GM18873 (cell line): ENCODE measurements around the gene TNNC2.
"Not testable (repeated sequence)": the region's sequence is repeated elsewhere in the genome, so short reads cannot be mapped to it uniquely, and the experiment has no call there.

Experiments
- ATAC-seq: cut with Tn5 transposase; IDR thresholded peaks from one replicate; pipeline ENCODE4 v1.9.1; 2021; ENCODE audit warnings: mild to moderate bottlenecking, moderate library complexity, moderate number of reproducible peaks; ENCODE audit not compliant: unreplicated experiment, low FRiP score

The TNNC2 gene

GRCh38 chr20:45823949-45824835 lies 2.9 kb downstream of the TNNC2 start:
- no peak for ATAC-seq

DNA sequence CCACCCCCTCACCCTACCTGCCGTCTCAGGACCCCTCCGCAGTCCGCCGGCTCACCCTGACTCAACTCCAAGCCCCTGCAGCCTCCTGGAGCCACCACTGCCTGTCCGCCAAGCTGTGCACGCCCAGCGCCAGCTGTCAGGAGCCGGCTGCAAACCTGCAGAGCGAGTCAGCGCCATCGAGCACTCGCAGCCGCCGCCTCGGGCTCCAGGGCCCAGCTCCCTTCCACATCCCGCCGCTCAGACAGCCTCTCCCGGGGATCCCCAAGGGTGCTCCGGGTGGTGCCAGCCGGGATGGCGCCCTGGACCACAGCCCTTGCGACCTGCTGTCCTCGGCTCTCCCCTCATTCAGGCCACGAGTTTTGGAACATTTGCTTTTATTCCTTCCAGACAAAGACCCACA lies 4.3 kb downstream of the TNNC2 start:
- no peak for ATAC-seq

DNA sequence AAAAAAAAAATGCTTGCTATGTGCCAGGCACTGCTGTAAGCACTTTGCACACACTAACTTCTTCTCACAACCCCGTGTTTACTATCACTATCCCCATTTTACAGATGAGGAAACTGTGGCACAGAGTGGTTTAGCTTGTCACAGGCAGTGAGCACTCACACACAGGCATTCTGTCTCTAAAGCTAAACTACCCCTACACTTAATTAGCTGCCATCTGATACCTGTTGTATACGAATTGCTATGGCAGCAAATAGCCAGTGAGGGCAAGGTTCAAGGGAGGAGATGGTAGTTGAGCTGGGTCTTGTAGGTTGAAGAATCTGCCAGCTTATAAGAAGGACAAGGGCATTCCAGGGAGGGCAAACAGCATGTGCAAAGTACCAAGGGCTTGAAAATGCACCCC lies 5.2 kb downstream of the TNNC2 start:
- no peak for ATAC-seq

DNA sequence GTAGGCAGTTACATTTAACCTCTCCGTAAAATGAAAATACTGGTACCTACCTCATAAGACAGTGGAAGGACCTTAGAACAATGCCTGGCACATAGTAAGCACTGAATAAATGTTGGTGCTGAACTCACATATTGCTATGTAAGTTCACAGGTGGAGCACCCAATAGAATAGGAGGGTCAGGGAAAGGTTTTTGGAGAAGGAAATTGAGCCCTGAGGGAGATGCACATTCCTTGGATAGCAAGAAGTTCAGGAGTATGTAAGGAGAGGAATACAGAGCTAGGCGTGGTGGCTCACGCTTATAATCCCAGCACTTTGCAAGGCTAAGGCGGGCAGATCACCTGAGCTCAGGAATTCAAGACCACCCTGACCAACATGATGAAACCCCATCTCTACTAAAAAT lies 7.6 kb downstream of the TNNC2 start:
- no peak for ATAC-seq

DNA sequence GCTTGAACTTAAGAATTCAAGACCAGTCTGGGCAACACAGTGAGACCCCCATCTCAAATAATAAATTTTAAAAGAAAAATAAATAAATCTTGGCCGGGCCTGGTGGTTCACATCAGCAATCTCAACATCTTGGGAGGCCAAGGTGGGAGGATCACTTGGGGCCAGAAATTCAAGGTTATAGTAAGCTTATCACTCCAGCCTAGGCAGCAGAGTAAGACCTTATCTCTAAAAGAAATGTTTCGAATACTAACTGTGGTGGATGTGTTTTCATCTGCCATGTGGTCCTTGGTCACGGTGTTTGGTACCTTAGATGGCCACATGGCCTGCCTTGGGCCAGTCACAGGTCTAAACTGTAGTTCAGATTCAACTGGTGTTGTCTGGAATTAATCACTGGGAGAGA lies 8.9 kb downstream of the TNNC2 start:
- no peak for ATAC-seq

DNA sequence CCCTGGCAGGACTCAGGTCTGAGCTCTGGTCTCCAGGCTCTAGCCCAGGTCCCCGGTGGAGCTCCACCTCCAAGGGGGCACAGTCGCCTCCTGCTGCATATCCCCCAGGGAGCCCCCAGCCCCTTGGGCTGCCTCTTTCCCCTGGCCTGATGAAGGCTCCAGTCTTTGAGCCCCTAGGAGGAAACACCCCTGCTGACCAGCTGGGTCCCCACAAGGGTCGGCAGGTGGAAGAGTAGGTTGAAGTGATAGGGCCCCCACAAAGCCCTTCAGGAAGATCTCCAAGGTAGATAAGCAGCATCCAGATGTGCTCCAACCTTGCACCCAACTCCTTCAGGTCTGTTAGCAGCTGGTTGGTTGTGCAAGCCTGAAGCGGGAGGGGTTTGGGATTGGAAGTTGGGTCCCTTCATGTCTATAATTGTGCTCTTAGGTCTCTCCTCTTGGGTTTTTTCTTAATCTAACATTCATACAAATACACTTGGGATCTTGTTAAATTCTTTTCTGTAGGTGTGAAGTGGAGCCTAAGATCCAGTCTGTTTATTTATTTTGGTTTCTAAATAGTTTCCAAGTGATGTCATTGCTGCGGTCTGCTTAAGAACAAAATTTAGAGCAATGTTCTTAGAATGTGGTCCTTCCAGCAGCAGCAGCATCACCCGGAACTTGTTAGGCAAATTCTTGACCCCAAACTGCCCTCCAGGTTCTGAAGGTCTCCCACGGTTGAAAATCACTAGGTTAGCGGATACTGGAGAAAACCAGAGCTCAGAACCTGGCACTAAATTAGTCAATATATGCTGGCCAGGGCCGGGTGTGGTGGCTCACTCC lies 9.5 kb downstream of the TNNC2 start:
- ATAC-seq, result no peak

GRCh38 chr20:45816951-45817350 lies 10.2 kb downstream of the TNNC2 start:
- no peak for ATAC-seq

DNA sequence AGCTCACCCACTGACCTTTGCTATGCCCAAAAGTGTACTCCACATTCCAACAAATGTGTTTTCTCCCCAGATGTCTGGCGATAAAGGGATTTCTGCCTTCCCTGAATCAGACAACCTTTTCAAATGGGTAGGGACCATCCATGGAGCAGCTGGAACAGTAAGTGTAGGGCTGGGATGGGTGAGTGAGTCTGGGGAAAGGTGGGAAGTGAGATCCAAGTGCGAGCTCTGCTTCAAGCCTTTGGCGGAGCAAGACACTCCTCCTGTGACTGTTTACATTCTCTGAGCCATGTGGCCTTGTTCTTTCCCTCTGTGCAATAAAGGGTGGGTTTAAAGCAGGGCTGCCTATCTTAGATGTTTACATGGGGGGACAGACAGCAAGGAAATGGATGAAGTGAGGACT lies 12.8 kb downstream of the TNNC2 start:
- no peak for ATAC-seq

- ATAC-seq, result no peak
Observed at GRCh38 chr20:45813489-45813888, 13.6 kb downstream of the TNNC2 start.

GRCh38 chr20:45813006-45813340 lies 14.1 kb downstream of the TNNC2 start:
- no peak for ATAC-seq

DNA sequence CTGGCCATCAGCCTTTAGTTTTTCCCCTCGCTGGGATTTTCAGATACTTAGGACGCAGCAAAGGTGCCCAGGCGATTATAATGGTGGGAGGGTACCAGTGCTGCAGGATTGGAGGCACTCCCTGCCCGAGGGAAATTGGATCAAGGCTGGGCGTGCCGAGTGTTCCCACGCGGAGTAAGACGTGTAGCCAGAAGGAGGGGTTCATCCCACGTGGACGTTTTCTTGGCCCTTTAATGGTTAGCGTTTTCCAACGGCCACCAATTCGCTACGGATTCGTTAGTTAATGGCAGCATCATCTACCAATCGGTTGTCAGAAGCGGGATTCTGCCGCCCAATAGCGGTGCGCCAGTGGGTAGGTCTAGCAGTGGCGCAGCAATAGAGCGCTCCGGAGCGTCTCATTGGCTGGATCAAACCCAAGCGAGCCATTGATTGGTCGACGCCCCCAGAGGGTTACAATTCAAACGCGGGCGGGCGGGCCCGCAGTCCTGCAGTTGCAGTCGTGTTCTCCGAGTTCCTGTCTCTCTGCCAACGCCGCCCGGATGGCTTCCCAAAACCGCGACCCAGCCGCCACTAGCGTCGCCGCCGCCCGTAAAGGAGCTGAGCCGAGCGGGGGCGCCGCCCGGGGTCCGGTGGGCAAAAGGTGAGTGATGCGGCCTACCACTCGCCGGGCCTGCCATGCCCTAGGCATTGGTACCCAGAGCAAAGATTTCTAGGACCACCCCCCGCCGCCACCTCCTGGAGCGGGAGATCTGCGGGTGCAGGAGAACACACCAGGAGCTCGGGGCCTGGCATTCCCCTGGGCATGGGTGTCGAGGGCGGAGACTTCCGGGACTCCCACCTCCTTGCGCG lies 14.7 kb downstream of the TNNC2 start, which contains the start of gene UBE2C:
Gene UBE2C (plus strand): TSS at position 488 of the 849 bp plus-strand sequence. CDS start 52 bp downstream, at position 540.
- ATAC-seq, result peak; percentile 96

DNA sequence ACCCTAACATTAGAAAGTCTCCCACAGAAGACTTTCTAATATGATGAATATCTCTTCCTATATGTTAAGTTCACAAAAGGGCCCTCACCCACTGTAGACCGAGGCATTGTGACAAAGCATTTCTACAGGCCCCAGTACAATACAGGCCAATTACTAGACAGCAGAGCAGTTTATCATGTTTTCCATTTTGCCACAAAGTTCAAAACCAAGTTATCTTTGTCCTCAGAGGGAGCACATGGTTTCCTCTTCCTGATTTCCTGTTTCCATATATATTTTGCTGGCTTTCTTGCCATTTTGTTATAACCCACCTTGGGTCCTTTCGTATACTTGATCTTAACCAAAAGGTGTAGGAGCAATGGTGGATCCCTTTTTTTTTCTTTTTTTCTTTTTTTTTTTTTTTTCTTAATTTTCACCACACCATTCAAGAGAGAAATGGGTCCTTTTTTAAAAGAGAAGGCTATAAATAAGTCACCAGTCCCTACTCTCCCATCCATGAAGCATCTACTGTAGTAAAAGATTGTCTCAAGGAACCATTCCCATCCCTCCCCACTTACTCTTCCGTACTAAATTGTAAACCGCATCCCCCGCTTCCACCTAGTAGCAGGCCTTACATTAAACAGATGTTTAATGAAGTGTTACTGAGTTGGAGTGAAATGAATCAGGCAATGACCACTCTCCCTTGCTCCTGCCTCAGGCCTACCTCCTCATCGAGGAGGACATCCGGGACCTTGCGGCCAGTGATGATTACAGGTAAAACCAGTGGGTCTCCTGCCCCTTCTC lies 16.7 kb downstream of the TNNC2 start:
- no peak for ATAC-seq

DNA sequence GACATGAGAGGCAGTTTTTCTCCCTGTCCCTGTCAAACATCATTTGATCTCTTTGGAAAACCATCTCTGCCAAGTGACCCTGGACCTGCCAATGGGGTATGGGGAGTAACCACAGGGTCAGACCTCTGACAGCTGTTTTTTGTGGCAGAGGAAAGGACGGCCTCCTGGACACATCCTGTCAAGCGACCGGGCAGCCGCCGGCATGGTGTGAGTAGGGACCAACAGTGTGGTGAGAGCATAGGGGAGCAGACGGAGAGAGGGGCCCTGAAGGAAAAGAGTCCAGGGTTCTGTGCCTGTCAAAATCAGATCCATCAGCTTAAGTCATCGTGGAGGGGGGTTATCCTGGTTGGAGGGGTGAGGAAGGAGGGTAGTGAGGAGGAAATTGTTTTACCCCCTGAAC lies 25.3 kb downstream of the TNNC2 start:
- no peak for ATAC-seq

DNA sequence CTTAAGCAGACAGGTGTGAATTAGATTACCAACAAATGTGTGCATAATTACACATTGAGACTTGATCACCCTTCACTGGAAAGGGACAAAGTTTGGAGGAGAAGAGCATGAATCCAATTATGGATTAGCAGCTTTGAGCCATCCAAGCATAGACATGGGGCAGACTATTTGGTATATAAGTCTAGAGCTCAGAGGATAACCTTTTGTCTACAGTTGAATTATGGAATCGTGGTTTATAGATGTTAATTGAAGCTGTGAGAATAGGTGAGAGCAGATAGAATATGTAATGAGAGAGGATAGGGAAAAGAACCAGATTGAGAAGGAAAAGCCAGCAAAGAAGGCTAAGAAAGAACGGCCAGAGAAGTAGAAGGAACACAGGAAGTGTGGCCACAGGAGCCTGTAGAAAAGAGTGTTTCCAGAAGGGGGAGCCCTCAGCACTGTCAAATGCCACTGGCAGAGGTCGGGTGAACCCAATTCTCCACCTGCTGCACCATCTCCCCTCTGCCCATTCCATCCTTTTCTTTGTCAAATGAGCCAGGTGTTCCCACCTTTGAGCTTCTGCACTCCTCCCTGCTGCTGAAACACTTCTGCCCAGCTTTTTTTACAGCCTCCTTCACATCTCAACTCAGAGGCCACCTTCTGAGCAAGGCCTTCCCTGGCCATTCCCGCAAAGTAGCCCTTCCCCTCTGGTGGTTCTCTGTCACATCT lies 28.0 kb downstream of the TNNC2 start:
- no peak for ATAC-seq

- ATAC-seq, result not testable (repeated sequence)
Observed at GRCh38 chr20:45797955-45798354, 29.2 kb downstream of the TNNC2 start.

GRCh38 chr20:45797510-45797909 lies 29.6 kb downstream of the TNNC2 start:
- not testable (repeated sequence) for ATAC-seq

DNA sequence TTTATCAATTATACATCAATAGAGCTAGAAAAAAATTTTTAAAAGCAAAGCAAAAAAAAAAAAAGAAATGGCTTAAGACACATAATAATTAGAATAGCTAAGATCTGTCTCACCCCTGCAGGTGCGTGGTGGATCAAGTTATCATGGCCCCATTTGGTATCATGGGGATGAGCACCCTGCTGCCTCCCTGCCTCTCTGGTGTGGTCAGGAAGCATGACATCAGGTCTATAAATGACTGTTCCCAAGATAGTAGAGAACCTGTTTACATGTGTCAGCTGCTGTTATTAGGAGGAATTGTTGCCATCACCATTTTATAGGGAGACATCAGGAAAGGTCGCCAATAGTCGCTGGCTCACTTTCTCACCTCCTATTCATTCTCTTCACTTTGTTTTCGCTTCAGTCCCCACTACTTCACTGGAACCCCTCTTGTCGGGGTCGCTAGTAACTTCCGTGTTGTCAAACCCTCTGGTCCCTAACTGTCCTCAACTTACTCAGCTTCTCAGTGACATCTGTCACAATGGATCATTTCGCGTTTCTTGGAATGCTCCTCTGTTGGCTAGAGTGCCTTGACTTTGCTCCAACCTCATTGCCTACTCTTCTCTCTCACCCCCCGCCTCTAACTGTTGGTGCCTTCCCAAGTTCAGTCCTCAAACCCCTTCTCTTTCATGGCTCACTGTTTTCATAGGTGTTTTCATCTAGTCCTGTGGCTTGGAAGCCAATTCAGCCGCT lies 30.6 kb downstream of the TNNC2 start:
- no peak for ATAC-seq

- no peak for ATAC-seq
Observed at GRCh38 chr20:45792317-45793118, 34.6 kb downstream of the TNNC2 start.
